Sigmoid colon (tissue), 4 donors: ENCODE measurements around the gene CADM4.

Experiments used
- EP300 ChIP-seq, 4 donors: sonication (generic); formaldehyde crosslinking; IDR thresholded peaks; one replicate each; pipeline ENCODE4 v1.6.1; 2017; ENCODE audit warnings: antibody characterized with exemption in 4 of 4
- POLR2A ChIP-seq, 2 donors: fragments of 450-650 bp; IDR thresholded peaks; one replicate each; pipeline ENCODE4 v1.6.1; 2016; ENCODE audit warnings: antibody characterized with exemption in 2 of 2, mild to moderate bottlenecking in 2 of 2, moderate library complexity in 2 of 2
- POLR2AphosphoS5 ChIP-seq, 4 donors: sonication (generic); formaldehyde crosslinking; IDR thresholded peaks; one replicate each; pipeline ENCODE4 v1.6.1; 2017; ENCODE audit warnings: antibody characterized with exemption in 4 of 4
- TF ChIP-seq, protein P1 (sequence below), 4 experiments: fragments of 450-650 bp in 3 of 4; fragments of 200-600 bp in 1 of 4; IDR thresholded peaks; one replicate each; pipeline ENCODE4 v1.5.1; 2016 to 2019; ENCODE audit warnings: antibody characterized with exemption in 4 of 4, mild to moderate bottlenecking in 3 of 4, moderate library complexity in 2 of 4

GRCh38 chr19:43687660-43687997 lies 48.0 kb upstream of the CADM4 start:
- TF ChIP-seq POLR2A (IDR thresholded peaks at IDR 0.05), result no peak
- TF ChIP-seq, protein P1, sequence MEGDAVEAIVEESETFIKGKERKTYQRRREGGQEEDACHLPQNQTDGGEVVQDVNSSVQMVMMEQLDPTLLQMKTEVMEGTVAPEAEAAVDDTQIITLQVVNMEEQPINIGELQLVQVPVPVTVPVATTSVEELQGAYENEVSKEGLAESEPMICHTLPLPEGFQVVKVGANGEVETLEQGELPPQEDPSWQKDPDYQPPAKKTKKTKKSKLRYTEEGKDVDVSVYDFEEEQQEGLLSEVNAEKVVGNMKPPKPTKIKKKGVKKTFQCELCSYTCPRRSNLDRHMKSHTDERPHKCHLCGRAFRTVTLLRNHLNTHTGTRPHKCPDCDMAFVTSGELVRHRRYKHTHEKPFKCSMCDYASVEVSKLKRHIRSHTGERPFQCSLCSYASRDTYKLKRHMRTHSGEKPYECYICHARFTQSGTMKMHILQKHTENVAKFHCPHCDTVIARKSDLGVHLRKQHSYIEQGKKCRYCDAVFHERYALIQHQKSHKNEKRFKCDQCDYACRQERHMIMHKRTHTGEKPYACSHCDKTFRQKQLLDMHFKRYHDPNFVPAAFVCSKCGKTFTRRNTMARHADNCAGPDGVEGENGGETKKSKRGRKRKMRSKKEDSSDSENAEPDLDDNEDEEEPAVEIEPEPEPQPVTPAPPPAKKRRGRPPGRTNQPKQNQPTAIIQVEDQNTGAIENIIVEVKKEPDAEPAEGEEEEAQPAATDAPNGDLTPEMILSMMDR (IDR thresholded peaks at IDR 0.05), result no peak
- TF ChIP-seq EP300 (IDR thresholded peaks at IDR 0.05), result no peak
- no peak for TF ChIP-seq POLR2AphosphoS5 (IDR thresholded peaks at IDR 0.05)
